Activated T-cell treated with anti-CD3 and anti-CD28 coated beads, Interleukin-2, amount 50 U/mL, for 72 hours (primary cell): ENCODE results near the gene WWOX. TPM values are rescaled to one million over a fixed set of nuclear protein-coding genes. Genes with fewer than 3 reads are reported as not detected.

Source experiments
- ATAC-seq, 2 donors: fragments of 150-1000 bp; cut with Tn5 transposase; replicated peaks in 1 of 2; 2 replicates each; pipeline ENCODE4 v1.10.0; 2021; ENCODE audit warnings: moderate library complexity in 2 of 2, mild to moderate bottlenecking in 1 of 2
- DNase-seq, 2 donors: peaks; one replicate each; pipeline ENCODE4 v3.0.0; 2021 to 2022; ENCODE audit warnings: mixed read lengths in 1 of 2
- H3K27ac Mint-ChIP-seq: one replicate; pipeline ENCODE4 v1.8.0; 2022; ENCODE audit warnings: mild to moderate bottlenecking, moderate library complexity, mixed read lengths
- H3K27me3 Mint-ChIP-seq: one replicate; pipeline ENCODE4 v1.8.0; 2022; ENCODE audit warnings: low read depth, mixed read lengths
- H3K36me3 Mint-ChIP-seq, 2 donors: one replicate each; pipeline ENCODE4 v1.8.0; 2022; ENCODE audit warnings: mixed read lengths in 2 of 2, mild to moderate bottlenecking in 1 of 2; ENCODE audit not compliant: insufficient read depth in 2 of 2
- H3K4me1 Mint-ChIP-seq: one replicate; pipeline ENCODE4 v1.8.0; 2022; ENCODE audit warnings: low read depth, mixed read lengths
- H3K4me3 Mint-ChIP-seq, 2 donors: one replicate each; pipeline ENCODE4 v1.8.0; 2022; ENCODE audit warnings: mild to moderate bottlenecking in 2 of 2, mixed read lengths in 2 of 2, moderate library complexity in 2 of 2
- H3K9me3 Mint-ChIP-seq, 2 donors: one replicate each; pipeline ENCODE4 v1.8.0; 2022; ENCODE audit warnings: mixed read lengths in 2 of 2
- total RNA-seq, 2 donors: library from RNA; stranded (reverse); gene quantifications; one replicate each; pipeline ENCODE4 v1.2.3, GENCODE V29; 2022

The WWOX gene
- total RNA-seq, 2 donors from 2014 or later, result 21.2 to 21.5 TPM

DNA sequence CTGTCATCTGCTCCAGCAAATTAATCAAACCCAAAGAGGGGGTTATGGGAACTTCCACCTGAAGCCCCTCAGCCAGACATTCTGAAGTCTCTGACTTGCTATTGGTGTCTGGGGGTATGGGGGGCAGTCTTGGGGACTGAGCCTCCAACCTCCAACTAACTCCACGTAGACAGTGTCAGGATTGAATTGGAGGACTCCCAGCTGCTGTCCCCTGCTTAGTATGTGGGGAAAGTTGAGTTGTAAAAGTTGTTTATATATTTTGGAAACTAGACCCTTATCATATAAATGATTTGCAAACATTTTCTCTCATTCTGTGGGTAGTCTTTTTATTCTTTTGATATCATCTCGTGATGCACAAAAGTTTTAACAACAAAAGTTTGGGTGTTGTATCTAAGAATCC, 689.2 kb downstream of the WWOX start:
- Mint-ChIP-seq H3K36me3 (peaks cover 2 to 3% of the 10 kb centered on the region in 2 donors), H3K4me3 (no peak overlapping the region), H3K27ac (peak overlapping the region; percentile 28), H3K27me3 (no peaks in the 10 kb centered on the region), H3K4me1 (peaks cover 46% of the 10 kb centered on the region), H3K9me3 (no peaks in the 10 kb centered on the region)
- ATAC-seq, result no peak
- no peak for DNase-seq

DNA sequence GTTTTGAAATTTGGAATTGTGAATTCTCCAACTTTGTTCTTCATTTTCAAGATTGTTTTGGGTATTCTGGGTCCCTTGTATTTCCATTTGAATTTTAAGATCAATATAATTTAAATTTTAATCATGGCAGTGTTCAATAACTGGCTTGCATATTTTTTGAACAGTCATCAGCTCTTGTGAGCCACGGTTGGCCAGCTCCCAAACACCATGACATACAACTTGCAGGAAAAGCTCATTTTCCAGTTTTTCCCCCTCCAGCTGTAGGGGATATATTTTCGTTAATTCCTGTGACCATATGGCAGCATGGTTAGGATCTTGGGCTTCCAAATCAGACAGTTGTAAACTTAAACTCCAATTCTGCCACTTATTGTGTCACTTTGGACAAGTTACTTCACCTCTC, 690.1 kb downstream of the WWOX start:
- H3K27ac Mint-ChIP-seq, result no peak overlapping the region
- peaks cover 53% of the 10 kb centered on the region for H3K4me1 Mint-ChIP-seq
- H3K9me3 Mint-ChIP-seq, result no peaks in the 10 kb centered on the region
- H3K4me3 Mint-ChIP-seq, result no peak overlapping the region
- no peak for DNase-seq
- H3K27me3 Mint-ChIP-seq, result no peaks in the 10 kb centered on the region
- no peak for ATAC-seq
- H3K36me3 Mint-ChIP-seq, result peaks cover 2 to 3% of the 10 kb centered on the region in 2 donors

DNA sequence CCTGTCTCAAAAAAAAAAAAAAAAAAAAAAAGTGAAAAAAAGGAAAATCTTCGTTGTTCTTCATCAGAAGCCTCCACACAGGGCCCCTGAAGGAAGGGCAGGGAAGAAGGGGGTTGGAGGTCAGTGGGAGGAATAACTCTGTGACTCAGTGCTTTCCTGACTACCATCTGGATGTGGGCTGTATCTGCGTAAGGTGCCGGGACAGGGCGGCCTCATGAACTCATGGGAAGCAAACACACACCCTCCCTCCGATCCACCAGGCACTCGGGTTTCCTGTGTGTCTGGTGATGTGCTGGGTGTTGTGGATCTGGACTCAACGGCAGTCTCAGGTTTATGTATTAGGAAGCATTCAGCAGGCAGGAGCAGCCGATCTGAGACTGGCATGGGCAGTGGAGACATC, 691.6 kb downstream of the WWOX start:
- peak; percentile 26 to 41 for ATAC-seq
- peaks cover 65% of the 10 kb centered on the region for H3K4me1 Mint-ChIP-seq
- peak overlapping the region; percentile 48 to 81 for H3K4me3 Mint-ChIP-seq
- peaks cover under 1 to 1% of the 10 kb centered on the region in 2 donors for H3K9me3 Mint-ChIP-seq
- no peaks in the 10 kb centered on the region for H3K27me3 Mint-ChIP-seq
- H3K36me3 Mint-ChIP-seq, result peaks cover 2 to 3% of the 10 kb centered on the region in 2 donors
- H3K27ac Mint-ChIP-seq, result peak overlapping the region; percentile 98
- no peak for DNase-seq

GRCh38 chr16:78791926-78792325, 692.5 kb downstream of the WWOX start:
- peaks cover 61% of the 10 kb centered on the region for H3K4me1 Mint-ChIP-seq
- H3K4me3 Mint-ChIP-seq, result no peak overlapping the region
- DNase-seq (no peak), ATAC-seq (no peak)
- H3K9me3 Mint-ChIP-seq, result peaks cover 1 to 5% of the 10 kb centered on the region in 2 donors
- peak overlapping the region; percentile 78 for H3K27ac Mint-ChIP-seq
- H3K27me3 Mint-ChIP-seq, result no peaks in the 10 kb centered on the region
- peaks cover 3 to 4% of the 10 kb centered on the region in 2 donors for H3K36me3 Mint-ChIP-seq

DNA sequence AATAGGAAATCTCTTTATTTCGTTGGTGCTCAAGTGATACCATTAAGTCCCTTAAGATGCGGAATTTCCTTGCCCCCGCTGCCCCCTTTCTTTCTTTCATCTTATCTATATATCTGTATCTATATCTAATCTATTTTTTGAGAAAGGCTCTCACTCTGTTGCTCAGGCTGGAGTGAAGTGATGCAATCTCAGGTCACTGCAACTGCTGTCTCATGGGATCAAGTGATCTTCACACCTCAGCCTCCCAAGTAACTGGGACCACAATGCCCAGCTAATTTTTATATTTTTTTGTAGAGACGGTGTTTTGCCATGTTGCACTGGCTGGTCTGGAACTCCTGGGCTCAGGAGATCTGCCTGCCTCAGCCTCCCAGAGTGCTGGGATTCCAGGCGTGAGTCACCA, 693.5 kb downstream of the WWOX start:
- H3K4me1 Mint-ChIP-seq, result peaks cover 55% of the 10 kb centered on the region

DNA sequence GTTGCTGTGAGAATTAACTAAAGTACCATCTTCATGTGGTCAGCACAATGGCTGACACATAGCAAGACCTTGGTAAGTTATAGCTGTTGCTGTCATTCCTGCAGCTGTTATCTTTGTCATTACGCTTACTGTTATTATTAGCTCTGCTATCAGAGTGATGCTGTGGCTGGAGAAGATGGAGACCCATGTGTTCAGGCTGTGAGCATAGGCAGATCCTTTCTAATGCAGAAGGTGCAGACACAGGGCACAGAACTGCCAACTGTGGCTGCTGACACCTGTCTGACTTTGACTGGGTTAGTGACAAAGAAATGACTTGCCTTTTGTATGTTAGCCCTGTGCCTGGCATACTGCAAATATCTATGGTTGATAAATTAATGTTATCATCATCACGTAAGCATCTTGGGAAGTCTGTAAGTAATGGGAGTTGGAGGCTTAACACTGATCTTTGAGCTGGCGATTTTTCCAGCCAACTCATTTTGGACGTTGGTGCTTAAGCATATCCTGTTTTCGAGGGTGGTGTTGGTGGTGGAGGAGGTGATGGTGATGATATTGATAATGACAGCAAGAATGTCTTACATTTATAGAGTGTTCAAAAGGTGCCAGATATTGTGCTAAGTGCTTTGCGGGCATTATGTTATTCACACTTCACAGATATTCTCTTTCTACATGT, 695.3 kb downstream of the WWOX start:
- ATAC-seq, result peak; percentile 36 to 48
- peaks cover 3 to 4% of the 10 kb centered on the region in 2 donors for H3K36me3 Mint-ChIP-seq

More for the DNA sequence above, 693.5 kb downstream of the WWOX start:
- Mint-ChIP-seq H3K36me3 (peaks cover 3 to 4% of the 10 kb centered on the region in 2 donors), H3K27ac (peak overlapping the region; percentile 78), H3K27me3 (no peaks in the 10 kb centered on the region), H3K9me3 (peaks cover 1 to 5% of the 10 kb centered on the region in 2 donors), H3K4me3 (no peak overlapping the region)
- DNase-seq (no peak), ATAC-seq (no peak)

GRCh38 chr16:78795433-78795832, 696.0 kb downstream of the WWOX start:
- Mint-ChIP-seq H3K4me3 (peak overlapping the region in 1 of 2 donors; percentile 7), H3K9me3 (peaks cover 1 to 5% of the 10 kb centered on the region in 2 donors), H3K36me3 (peaks cover 2 to 4% of the 10 kb centered on the region in 2 donors), H3K27ac (peak overlapping the region; percentile 58), H3K27me3 (no peaks in the 10 kb centered on the region), H3K4me1 (peaks cover 42% of the 10 kb centered on the region)
- ATAC-seq, result no peak
- DNase-seq, result no peak

More for the DNA sequence above, 695.3 kb downstream of the WWOX start:
- H3K4me3 Mint-ChIP-seq, result peak overlapping the region; percentile 33 to 55
- peak; percentile 19 to 43 for DNase-seq
- H3K27ac Mint-ChIP-seq, result peak overlapping the region; percentile 58
- H3K4me1 Mint-ChIP-seq, result peaks cover 46% of the 10 kb centered on the region
- no peaks in the 10 kb centered on the region for H3K27me3 Mint-ChIP-seq
- peaks cover 1 to 5% of the 10 kb centered on the region in 2 donors for H3K9me3 Mint-ChIP-seq

DNA sequence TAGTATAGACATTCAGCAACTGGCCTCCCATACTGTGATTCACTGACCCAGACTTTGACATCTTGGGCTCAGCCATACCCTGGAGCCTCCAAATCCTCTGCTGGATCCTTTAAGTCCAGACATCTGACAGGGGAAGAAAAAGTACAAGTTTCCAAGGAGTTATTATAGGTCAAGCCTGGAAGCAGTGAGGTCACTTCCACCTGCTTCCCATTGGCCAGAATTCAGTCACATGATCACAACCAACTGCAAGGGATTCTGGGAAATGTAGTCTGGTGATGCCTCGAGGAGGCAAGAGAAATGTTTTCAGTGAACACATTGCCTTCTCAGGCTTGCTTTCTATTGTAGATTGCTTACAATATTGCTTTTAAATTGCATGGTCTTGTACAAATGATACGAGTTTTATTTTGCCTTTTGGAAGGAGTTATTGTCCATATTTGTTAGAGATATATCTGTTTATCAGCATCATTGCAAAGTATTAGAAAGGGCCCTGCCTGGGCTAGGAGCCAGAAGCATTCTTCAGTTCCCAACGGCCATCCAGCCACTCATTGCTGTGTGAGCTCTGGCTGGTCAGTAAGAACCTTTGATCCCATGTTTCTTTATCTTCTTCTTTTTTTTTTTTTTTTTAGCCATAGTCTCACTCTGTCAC, 696.9 kb downstream of the WWOX start:
- DNase-seq (peak; percentile 30 to 63), ATAC-seq (peak; percentile 16 to 33)
- Mint-ChIP-seq H3K9me3 (peaks cover 1 to 5% of the 10 kb centered on the region in 2 donors), H3K4me1 (peaks cover 39% of the 10 kb centered on the region), H3K27me3 (no peaks in the 10 kb centered on the region), H3K27ac (peak overlapping the region; percentile 77), H3K36me3 (peaks cover 0 to 2% of the 10 kb centered on the region in 2 donors), H3K4me3 (peak overlapping the region in 1 of 2 donors; percentile 61)

GRCh38 chr16:78799429-78799828, 700.0 kb downstream of the WWOX start:
- no peak for DNase-seq
- no peak for ATAC-seq
- no peaks in the 10 kb centered on the region for H3K27me3 Mint-ChIP-seq
- peaks cover 27% of the 10 kb centered on the region for H3K4me1 Mint-ChIP-seq
- no peak overlapping the region for H3K27ac Mint-ChIP-seq
- peaks cover 1 to 5% of the 10 kb centered on the region in 2 donors for H3K9me3 Mint-ChIP-seq
- no peak overlapping the region for H3K4me3 Mint-ChIP-seq
- peaks cover 0 to 2% of the 10 kb centered on the region in 2 donors for H3K36me3 Mint-ChIP-seq

- H3K27ac Mint-ChIP-seq, result no peak overlapping the region
- H3K27me3 Mint-ChIP-seq, result no peaks in the 10 kb centered on the region
- peaks cover 1 to 5% of the 10 kb centered on the region in 2 donors for H3K9me3 Mint-ChIP-seq
- H3K36me3 Mint-ChIP-seq, result peaks cover 0 to 2% of the 10 kb centered on the region in 2 donors
- H3K4me3 Mint-ChIP-seq, result no peak overlapping the region
- ATAC-seq (peak; percentile 47 to 93), DNase-seq (no peak)
- H3K4me1 Mint-ChIP-seq, result peaks cover 16% of the 10 kb centered on the region
These were observed 701.1 kb downstream of the WWOX start for GRCh38 chr16:78800523-78800922.

GRCh38 chr16:78804058-78804735, 704.7 kb downstream of the WWOX start:
- no peak overlapping the region for H3K27ac Mint-ChIP-seq
- ATAC-seq, result no peak
- peaks cover 0 to 2% of the 10 kb centered on the region in 2 donors for H3K9me3 Mint-ChIP-seq
- DNase-seq, result no peak
- H3K4me1 Mint-ChIP-seq, result peaks cover 13% of the 10 kb centered on the region
- no peaks in the 10 kb centered on the region for H3K27me3 Mint-ChIP-seq
- H3K4me3 Mint-ChIP-seq, result no peak overlapping the region
- H3K36me3 Mint-ChIP-seq, result no peaks in the 10 kb centered on the region

GRCh38 chr16:78805556-78805955, 706.1 kb downstream of the WWOX start:
- H3K27me3 Mint-ChIP-seq, result no peaks in the 10 kb centered on the region
- peaks cover 13% of the 10 kb centered on the region for H3K4me1 Mint-ChIP-seq
- DNase-seq (no peak), ATAC-seq (no peak)
- no peaks in the 10 kb centered on the region for H3K36me3 Mint-ChIP-seq
- H3K9me3 Mint-ChIP-seq, result peaks cover 0 to 2% of the 10 kb centered on the region in 2 donors
- H3K27ac Mint-ChIP-seq, result no peak overlapping the region
- H3K4me3 Mint-ChIP-seq, result no peak overlapping the region

GRCh38 chr16:78811247-78811646, 711.8 kb downstream of the WWOX start:
- Mint-ChIP-seq H3K27ac (no peak overlapping the region), H3K36me3 (no peaks in the 10 kb centered on the region), H3K27me3 (no peaks in the 10 kb centered on the region), H3K4me3 (no peak overlapping the region), H3K9me3 (peaks cover 0 to 2% of the 10 kb centered on the region in 2 donors), H3K4me1 (no peaks in the 10 kb centered on the region)
- no peak for ATAC-seq
- no peak for DNase-seq
